Prostate gland (tissue), 2 donors: Measurements from ENCODE around the gene IL10RB.

ENCODE experiments used
- POLR2A ChIP-seq: fragments of 450-650 bp; IDR thresholded peaks from one replicate; pipeline ENCODE4 v1.6.1; 2016; ENCODE audit warnings: antibody characterized with exemption, mild to moderate bottlenecking
- POLR2AphosphoS5 ChIP-seq: sonication (generic); formaldehyde crosslinking; IDR thresholded peaks from one replicate; pipeline ENCODE4 v1.6.1; 2017; ENCODE audit warnings: antibody characterized with exemption
- TF ChIP-seq, protein P1 (sequence below), 4 experiments: fragments of 200-600 bp in 2 of 4; fragments of 450-650 bp in 2 of 4; sonication (generic) in 2 of 4; IDR thresholded peaks; 1 replicate in 3 of 4; 2 replicates in 1 of 4; pipeline ENCODE4 v1.5.1; 2016 to 2019; ENCODE audit warnings: antibody characterized with exemption in 4 of 4, mild to moderate bottlenecking in 2 of 4, moderate library complexity in 2 of 4

DNA sequence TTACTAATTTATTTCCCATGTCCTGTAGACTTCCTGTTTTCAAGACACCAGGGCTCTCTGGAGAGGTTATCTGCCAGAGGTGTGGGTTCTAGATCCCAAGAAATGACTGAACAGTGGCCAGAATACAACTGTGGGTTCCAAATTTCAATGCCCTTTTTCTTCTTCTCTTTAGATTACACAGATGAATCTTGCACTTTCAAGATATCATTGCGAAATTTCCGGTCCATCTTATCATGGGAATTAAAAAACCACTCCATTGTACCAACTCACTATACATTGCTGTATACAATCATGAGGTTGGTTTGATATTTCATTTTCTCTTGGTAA, 21.4 kb upstream of the IL10RB start:
- TF ChIP-seq, protein P1, sequence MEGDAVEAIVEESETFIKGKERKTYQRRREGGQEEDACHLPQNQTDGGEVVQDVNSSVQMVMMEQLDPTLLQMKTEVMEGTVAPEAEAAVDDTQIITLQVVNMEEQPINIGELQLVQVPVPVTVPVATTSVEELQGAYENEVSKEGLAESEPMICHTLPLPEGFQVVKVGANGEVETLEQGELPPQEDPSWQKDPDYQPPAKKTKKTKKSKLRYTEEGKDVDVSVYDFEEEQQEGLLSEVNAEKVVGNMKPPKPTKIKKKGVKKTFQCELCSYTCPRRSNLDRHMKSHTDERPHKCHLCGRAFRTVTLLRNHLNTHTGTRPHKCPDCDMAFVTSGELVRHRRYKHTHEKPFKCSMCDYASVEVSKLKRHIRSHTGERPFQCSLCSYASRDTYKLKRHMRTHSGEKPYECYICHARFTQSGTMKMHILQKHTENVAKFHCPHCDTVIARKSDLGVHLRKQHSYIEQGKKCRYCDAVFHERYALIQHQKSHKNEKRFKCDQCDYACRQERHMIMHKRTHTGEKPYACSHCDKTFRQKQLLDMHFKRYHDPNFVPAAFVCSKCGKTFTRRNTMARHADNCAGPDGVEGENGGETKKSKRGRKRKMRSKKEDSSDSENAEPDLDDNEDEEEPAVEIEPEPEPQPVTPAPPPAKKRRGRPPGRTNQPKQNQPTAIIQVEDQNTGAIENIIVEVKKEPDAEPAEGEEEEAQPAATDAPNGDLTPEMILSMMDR (IDR thresholded peaks at IDR 0.05) = no peak
- no peak for TF ChIP-seq POLR2A
- TF ChIP-seq POLR2AphosphoS5 = no peak
